Osteocyte (in vitro differentiated cells): Measurements from ENCODE around the gene LSM10. TPM values are rescaled to one million over a fixed set of nuclear protein-coding genes. Genes with fewer than 3 reads are reported as not detected.
A peak's percentile ranks its signal among the peaks of the same experiment; 100 is the strongest.

Experiments
- DNase-seq: peaks from one replicate; pipeline ENCODE4 v3.0.0; 2021; ENCODE audit warnings: mixed read lengths; ENCODE audit not compliant: unreplicated experiment; ENCODE audit errors: extremely low spot score
- H3K27ac Mint-ChIP-seq: one replicate; pipeline ENCODE4 v1.8.0; 2021; ENCODE audit warnings: mild to moderate bottlenecking, mixed read lengths; ENCODE audit not compliant: unreplicated experiment
- H3K27me3 Mint-ChIP-seq: one replicate; pipeline ENCODE4 v1.8.0; 2021; ENCODE audit warnings: mixed read lengths; ENCODE audit not compliant: unreplicated experiment
- H3K36me3 Mint-ChIP-seq: one replicate; pipeline ENCODE4 v1.8.0; 2021; ENCODE audit warnings: mixed read lengths; ENCODE audit not compliant: unreplicated experiment
- H3K4me1 Mint-ChIP-seq: one replicate; pipeline ENCODE4 v1.8.0; 2021; ENCODE audit warnings: mixed read lengths; ENCODE audit not compliant: unreplicated experiment
- H3K4me3 Mint-ChIP-seq: one replicate; pipeline ENCODE4 v1.8.0; 2021; ENCODE audit warnings: mild to moderate bottlenecking, moderate library complexity, mixed read lengths; ENCODE audit not compliant: unreplicated experiment
- H3K9me3 Mint-ChIP-seq: one replicate; pipeline ENCODE4 v1.8.0; 2021; ENCODE audit warnings: mixed read lengths; ENCODE audit not compliant: unreplicated experiment
- CTCF ChIP-seq: fragments of 200-600 bp; sonication (generic); IDR thresholded peaks from 2 replicates; pipeline ENCODE4 v1.5.0; 2021; ENCODE audit warnings: antibody characterized with exemption, mild to moderate bottlenecking, moderate library complexity
- long read RNA-seq: library from polyadenylated mRNA; unstranded; transcript quantifications from one replicate; pipeline ENCODE4 v2.0.0, GENCODE V29; 2021
- total RNA-seq: library from RNA; stranded (reverse); gene quantifications from 2 replicates; pipeline ENCODE4 v1.2.1, GENCODE V29; 2021

The LSM10 gene
- 46.5 and 48.2 TPM in 2 replicates for total RNA-seq
- long read RNA-seq, transcript LSM10-201 (2 exons, 850 nt): major isoform, 24 of 25 reads
- long read RNA-seq, partial matches to known transcripts: 0 of 25 reads
- long read RNA-seq, other reads (novel, unspliced or antisense): 1 of 25 reads

GRCh38 chr1:36397378-36398230 lies at the start of gene LSM10:
TSS of gene LSM10 (minus strand) at chr1:36397908. CDS start at chr1:36394129, 3,779 bp downstream.
- TF ChIP-seq CTCF: no peak
- H3K9me3 Mint-ChIP-seq: no peaks in the 10 kb centered on the region
- peak within 1 kb of the TSS; percentile 98 for H3K4me3 Mint-ChIP-seq
- peaks cover 38% of the 10 kb centered on the region for H3K4me1 Mint-ChIP-seq
- peak; percentile 96 for DNase-seq
- no peaks in the 10 kb centered on the region for H3K27me3 Mint-ChIP-seq
- peaks cover 6% of the 10 kb centered on the region for H3K36me3 Mint-ChIP-seq
- H3K27ac Mint-ChIP-seq: peak within 1 kb of the TSS; percentile 95

GRCh38 chr1:36447450-36447849 lies 49.7 kb upstream of the LSM10 start:
- Mint-ChIP-seq H3K36me3 (no peaks in the 10 kb centered on the region), H3K4me1 (peaks cover 21% of the 10 kb centered on the region), H3K9me3 (no peaks in the 10 kb centered on the region), H3K27ac (no peak overlapping the region), H3K4me3 (no peak overlapping the region), H3K27me3 (no peaks in the 10 kb centered on the region)
- no peak for TF ChIP-seq CTCF
- DNase-seq: no peak

- Mint-ChIP-seq H3K36me3 (no peaks in the 10 kb centered on the region), H3K4me3 (no peak overlapping the region), H3K27me3 (no peaks in the 10 kb centered on the region), H3K9me3 (no peaks in the 10 kb centered on the region), H3K27ac (no peak overlapping the region), H3K4me1 (peaks cover 21% of the 10 kb centered on the region)
- DNase-seq: no peak
- no peak for TF ChIP-seq CTCF
These were observed 49.0 kb upstream of the LSM10 start for GRCh38 chr1:36446746-36447145.

GRCh38 chr1:36446271-36446670 lies 48.6 kb upstream of the LSM10 start:
- DNase-seq: no peak
- H3K4me1 Mint-ChIP-seq: peaks cover 16% of the 10 kb centered on the region
- no peak overlapping the region for H3K27ac Mint-ChIP-seq
- H3K9me3 Mint-ChIP-seq: no peaks in the 10 kb centered on the region
- H3K4me3 Mint-ChIP-seq: no peak overlapping the region
- peak; percentile 43 for TF ChIP-seq CTCF
- H3K27me3 Mint-ChIP-seq: no peaks in the 10 kb centered on the region
- H3K36me3 Mint-ChIP-seq: no peaks in the 10 kb centered on the region

- Mint-ChIP-seq H3K4me3 (no peak overlapping the region), H3K27ac (no peak overlapping the region)
These were observed 45.6 kb upstream of the LSM10 start for GRCh38 chr1:36443297-36443696.

More at GRCh38 chr1:36443297-36443696, 45.6 kb upstream of the LSM10 start:
- no peaks in the 10 kb centered on the region for H3K27me3 Mint-ChIP-seq
- H3K36me3 Mint-ChIP-seq: no peaks in the 10 kb centered on the region
- no peaks in the 10 kb centered on the region for H3K4me1 Mint-ChIP-seq
- DNase-seq: no peak
- no peak for TF ChIP-seq CTCF
- H3K9me3 Mint-ChIP-seq: no peaks in the 10 kb centered on the region
